Subcutaneous adipose tissue (tissue), 4 donors: Measurements from ENCODE around the gene C9orf152. TPM values are rescaled to one million over a fixed set of nuclear protein-coding genes. Genes with fewer than 3 reads are reported as not detected.

Experiments
- CTCF ChIP-seq: fragments of 450-650 bp; IDR thresholded peaks from one replicate; pipeline ENCODE4 v1.5.1; 2016; ENCODE audit warnings: low read depth, mild to moderate bottlenecking, control low read depth, antibody characterized with exemption, moderate library complexity
- total RNA-seq, 4 donors: library from RNA; depleted of rRNA; stranded (reverse); fragments of >200 nt; gene quantifications; one replicate each; pipeline ENCODE4 v1.1.0, GENCODE V29; 2016

Gene C9orf152
- total RNA-seq, 4 donors from 2014 or later, result not detected

DNA sequence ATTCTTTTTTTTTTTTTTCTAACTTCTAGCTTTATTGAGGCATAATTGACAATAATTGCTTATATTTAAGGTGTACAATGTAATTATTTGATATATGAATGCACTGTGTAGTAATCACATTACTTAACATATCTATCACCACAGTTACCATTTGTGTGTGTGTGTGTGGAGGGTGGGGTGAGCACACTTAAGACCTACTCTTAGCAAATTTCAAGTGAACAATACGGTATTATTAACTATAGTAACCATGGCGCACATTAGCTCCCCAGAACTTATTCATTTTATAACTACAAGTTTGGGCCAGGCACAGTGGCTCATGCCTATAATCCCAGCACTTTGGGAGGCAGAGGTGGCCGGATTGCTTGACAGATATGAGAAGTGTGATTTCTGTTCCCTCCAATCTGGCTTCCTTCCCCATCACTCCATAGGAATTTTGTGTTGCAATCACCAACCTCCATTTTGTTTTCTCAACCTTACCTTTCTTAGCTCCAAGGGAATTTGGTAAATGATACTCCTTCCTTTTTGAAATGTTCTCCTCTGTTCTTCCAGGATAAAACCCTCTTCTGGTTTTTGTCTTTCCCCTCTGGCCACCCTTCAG, 33.4 kb upstream of the C9orf152 start:
- no peak for TF ChIP-seq CTCF

DNA sequence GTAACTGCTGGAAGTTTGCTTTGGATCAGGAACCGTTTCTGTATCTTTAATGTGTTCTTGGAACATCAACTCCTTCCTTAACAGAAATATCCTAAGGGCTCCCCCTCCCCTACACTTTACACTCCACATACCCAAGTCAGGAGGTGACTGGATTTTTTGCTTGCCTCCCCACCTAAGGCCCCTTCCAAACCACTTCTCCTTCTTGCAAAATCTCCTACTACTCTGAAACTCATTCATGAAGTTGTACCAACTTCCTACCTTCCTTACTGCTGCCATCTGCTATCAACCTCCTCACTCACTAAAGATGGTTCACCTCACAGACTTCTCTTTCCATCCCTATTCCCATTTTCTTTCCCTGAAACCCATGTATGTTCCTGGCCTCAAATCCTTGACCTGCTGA, 32.2 kb upstream of the C9orf152 start:
- TF ChIP-seq CTCF, result no peak

- no peak for TF ChIP-seq CTCF
These were observed 20.4 kb upstream of the C9orf152 start for GRCh38 chr9:110228321-110228720.

DNA sequence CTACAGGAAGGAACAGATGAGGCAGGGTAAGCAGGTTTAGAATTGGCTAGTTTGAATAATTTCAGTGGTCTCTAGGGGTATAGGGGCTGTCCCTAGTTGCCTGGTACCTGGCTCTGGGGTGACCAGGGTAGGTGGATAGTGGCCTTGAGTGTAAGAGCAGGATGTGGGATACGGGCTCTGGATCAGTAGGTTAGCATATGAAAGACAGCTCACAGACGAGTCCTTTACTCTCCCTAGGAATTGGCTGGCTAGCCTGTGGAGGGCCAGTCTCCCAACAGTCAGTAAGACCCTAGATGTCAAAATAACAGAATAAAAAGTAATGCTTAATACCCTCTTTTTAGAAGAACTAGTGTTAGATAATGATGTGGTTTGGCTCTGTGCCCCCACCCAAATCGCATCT, 16.6 kb upstream of the C9orf152 start:
- no peak for TF ChIP-seq CTCF

DNA sequence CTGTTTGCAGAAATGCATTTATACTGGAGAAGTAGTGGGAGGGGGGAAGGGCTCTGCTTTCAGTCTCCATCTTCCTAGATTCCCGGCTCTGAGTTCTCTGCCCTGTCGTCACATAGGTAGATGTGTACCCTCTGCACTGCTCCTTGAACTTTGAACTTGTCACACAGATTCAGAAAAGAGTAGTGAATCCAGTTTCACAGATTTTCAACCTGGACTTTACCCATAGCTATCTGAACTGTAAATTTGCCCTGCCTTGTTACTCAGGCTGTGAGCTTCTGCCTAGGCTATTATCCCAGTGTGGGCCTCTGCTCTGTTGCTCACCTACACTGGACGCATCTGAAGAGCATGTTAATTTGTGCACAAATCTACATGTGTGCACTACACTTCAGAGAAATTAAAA, 12.8 kb upstream of the C9orf152 start:
- no peak for TF ChIP-seq CTCF

- no peak for TF ChIP-seq CTCF
These were observed 9.7 kb upstream of the C9orf152 start for GRCh38 chr9:110217656-110218099.

- TF ChIP-seq CTCF, result no peak
These were observed 6.8 kb upstream of the C9orf152 start for GRCh38 chr9:110214586-110215355.
